Neural progenitor cell (in vitro differentiated cells): ENCODE measurements around the gene TLR6. TPM values are rescaled to one million over a fixed set of nuclear protein-coding genes. Genes with fewer than 3 reads are reported as not detected.

Experiments used
- DNase-seq: peaks from one replicate; pipeline ENCODE4 v3.0.0-alpha.2; 2016; ENCODE audit warnings: low spot score
- H2AFZ ChIP-seq: fragments of 200-600 bp; sonication (generic); replicated peaks from 2 replicates; pipeline ENCODE4 v1.6.1; 2016; ENCODE audit warnings: antibody characterized with exemption
- H3F3A ChIP-seq: fragments of 200-600 bp; sonication (generic); 2 replicates; pipeline ENCODE4 v1.6.1; 2016; ENCODE audit warnings: antibody characterized with exemption, low read depth
- H3K27ac ChIP-seq: fragments of 200-600 bp; sonication (generic); 2 replicates; pipeline ENCODE4 v1.5.1; 2016; ENCODE audit warnings: mild to moderate bottlenecking
- H3K27me3 ChIP-seq: fragments of 200-600 bp; sonication (generic); 2 replicates; pipeline ENCODE4 v1.6.1; 2016; ENCODE audit warnings: mild to moderate bottlenecking, moderate library complexity
- H3K36me3 ChIP-seq: fragments of 200-600 bp; sonication (generic); 2 replicates; pipeline ENCODE4 v1.5.1; 2016
- H3K4me1 ChIP-seq: fragments of 200-600 bp; sonication (generic); 2 replicates; pipeline ENCODE4 v1.6.1; 2016; ENCODE audit warnings: mixed run types
- H3K4me2 ChIP-seq: fragments of 200-600 bp; sonication (generic); 2 replicates; pipeline ENCODE4 v1.6.1; 2016
- H3K4me3 ChIP-seq: fragments of 200-600 bp; sonication (generic); 2 replicates; pipeline ENCODE4 v1.5.1; 2016
- H3K79me2 ChIP-seq: fragments of 200-600 bp; sonication (generic); 2 replicates; pipeline ENCODE4 v1.6.1; 2016; ENCODE audit warnings: low read depth
- H3K9ac ChIP-seq: fragments of 200-600 bp; sonication (generic); 2 replicates; pipeline ENCODE4 v1.6.1; 2016
- H3K9me3 ChIP-seq: fragments of 200-600 bp; sonication (generic); 2 replicates; pipeline ENCODE4 v1.5.1; 2016; ENCODE audit warnings: low read depth
- H4K20me1 ChIP-seq: fragments of 200-600 bp; sonication (generic); 2 replicates; pipeline ENCODE4 v1.6.1; 2016; ENCODE audit warnings: low read depth
- H3K27ac Mint-ChIP-seq: 3 replicates; pipeline ENCODE4 v1.8.0; 2021; ENCODE audit warnings: mixed read lengths
- H3K27me3 Mint-ChIP-seq: 2 replicates; pipeline ENCODE4 v1.8.0; 2022; ENCODE audit warnings: low read depth, mild to moderate bottlenecking, inconsistent platforms, moderate library complexity, mixed read lengths; ENCODE audit not compliant: insufficient read depth
- H3K36me3 Mint-ChIP-seq: 3 replicates; pipeline ENCODE4 v1.8.0; 2021; ENCODE audit warnings: mixed read lengths
- H3K4me1 Mint-ChIP-seq: 3 replicates; pipeline ENCODE4 v1.8.0; 2021; ENCODE audit warnings: mixed read lengths
- H3K4me3 Mint-ChIP-seq: 3 replicates; pipeline ENCODE4 v1.8.0; 2021; ENCODE audit warnings: mild to moderate bottlenecking, moderate library complexity, mixed read lengths
- H3K9me3 Mint-ChIP-seq: 3 replicates; pipeline ENCODE4 v1.8.0; 2020; ENCODE audit warnings: mixed read lengths
- EZH2 ChIP-seq: fragments of 200-600 bp; sonication (generic); IDR thresholded peaks from 2 replicates; pipeline ENCODE4 v1.6.1; 2017; ENCODE audit warnings: antibody characterized with exemption, mild to moderate bottlenecking, moderate library complexity
- EZH2phosphoT487 ChIP-seq: fragments of 200-600 bp; sonication (generic); IDR thresholded peaks from 2 replicates; pipeline ENCODE4 v1.6.1; 2017; ENCODE audit warnings: antibody characterized with exemption
- total RNA-seq: library from RNA; depleted of rRNA; stranded (reverse); fragments of >200 nt; gene quantifications from 2 replicates; pipeline ENCODE4 v1.2.3, GENCODE V29; 2015; ENCODE audit warnings: low replicate concordance
- TF ChIP-seq, protein P1 (sequence below): fragments of 200-600 bp; sonication (generic); IDR thresholded peaks from 2 replicates; pipeline ENCODE4 v1.5.1; 2017; ENCODE audit warnings: antibody characterized with exemption, mild to moderate bottlenecking

The TLR6 gene
- total RNA-seq, 1 donor from 2014 or later = 0.07 TPM

DNA sequence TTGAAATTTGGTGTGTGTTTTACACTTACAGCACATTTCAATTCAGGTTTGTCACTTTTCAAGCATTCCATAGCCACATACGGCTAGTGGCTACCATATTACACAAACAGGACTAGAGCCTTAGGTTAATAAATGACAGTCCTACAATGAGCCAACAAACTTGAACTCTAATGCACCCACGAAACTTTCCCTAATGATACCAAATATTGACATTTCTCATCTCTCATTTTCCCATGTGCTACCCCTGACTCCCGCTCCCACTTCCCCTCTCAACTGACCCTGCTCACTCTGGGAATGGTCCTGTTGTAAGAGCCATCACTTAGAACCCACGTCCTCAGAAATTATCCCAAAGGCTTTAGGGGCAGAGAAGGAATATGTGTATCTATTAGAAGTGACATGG lies 68.9 kb downstream of the TLR6 start:
- no peak overlapping the region for H3K27ac Mint-ChIP-seq

DNA sequence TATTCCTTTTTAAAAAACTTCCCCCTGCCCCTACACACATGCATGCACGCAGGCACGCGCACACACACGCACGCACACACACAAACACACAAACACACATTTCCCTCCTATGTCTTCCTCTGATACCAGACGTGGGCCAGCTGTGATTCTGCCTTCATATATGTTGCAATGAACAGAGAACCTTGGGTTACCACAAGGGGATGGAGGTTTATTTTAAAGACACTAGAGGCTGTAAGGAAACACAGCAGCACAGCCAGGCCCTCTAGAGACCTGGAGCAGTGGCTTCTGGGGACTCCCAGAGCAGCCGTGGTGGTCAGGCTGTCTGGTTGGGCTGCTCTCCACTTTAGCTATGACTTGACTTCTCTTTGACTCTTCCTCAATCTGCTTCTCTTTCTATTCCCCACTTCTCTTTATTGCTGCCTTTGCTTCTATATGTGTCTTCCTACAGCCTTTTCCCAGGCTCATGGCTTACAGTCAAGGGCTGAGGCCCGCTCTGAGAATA lies 70.7 kb downstream of the TLR6 start:
- Mint-ChIP-seq H3K4me3 (no peak overlapping the region), H3K36me3 (no peaks in the 10 kb centered on the region)
- no peak for DNase-seq

More for the DNA sequence above, 68.9 kb downstream of the TLR6 start:
- Mint-ChIP-seq H3K4me3 (no peak overlapping the region), H3K9me3 (no peaks in the 10 kb centered on the region), H3K27me3 (peaks cover 2% of the 10 kb centered on the region), H3K36me3 (no peaks in the 10 kb centered on the region), H3K4me1 (peaks cover 2% of the 10 kb centered on the region)
- no peaks in the 10 kb centered on the region for H4K20me1 ChIP-seq
- H3K4me3 ChIP-seq = no peak overlapping the region
- H3K9me3 ChIP-seq = no peaks in the 10 kb centered on the region
- no peaks in the 10 kb centered on the region for H3K79me2 ChIP-seq
- no peak for DNase-seq
- no peaks in the 10 kb centered on the region for H3F3A ChIP-seq
- no peak overlapping the region for H3K27ac ChIP-seq
- no peaks in the 10 kb centered on the region for H3K27me3 ChIP-seq
- H3K9ac ChIP-seq = no peak overlapping the region
- TF ChIP-seq, protein P1, sequence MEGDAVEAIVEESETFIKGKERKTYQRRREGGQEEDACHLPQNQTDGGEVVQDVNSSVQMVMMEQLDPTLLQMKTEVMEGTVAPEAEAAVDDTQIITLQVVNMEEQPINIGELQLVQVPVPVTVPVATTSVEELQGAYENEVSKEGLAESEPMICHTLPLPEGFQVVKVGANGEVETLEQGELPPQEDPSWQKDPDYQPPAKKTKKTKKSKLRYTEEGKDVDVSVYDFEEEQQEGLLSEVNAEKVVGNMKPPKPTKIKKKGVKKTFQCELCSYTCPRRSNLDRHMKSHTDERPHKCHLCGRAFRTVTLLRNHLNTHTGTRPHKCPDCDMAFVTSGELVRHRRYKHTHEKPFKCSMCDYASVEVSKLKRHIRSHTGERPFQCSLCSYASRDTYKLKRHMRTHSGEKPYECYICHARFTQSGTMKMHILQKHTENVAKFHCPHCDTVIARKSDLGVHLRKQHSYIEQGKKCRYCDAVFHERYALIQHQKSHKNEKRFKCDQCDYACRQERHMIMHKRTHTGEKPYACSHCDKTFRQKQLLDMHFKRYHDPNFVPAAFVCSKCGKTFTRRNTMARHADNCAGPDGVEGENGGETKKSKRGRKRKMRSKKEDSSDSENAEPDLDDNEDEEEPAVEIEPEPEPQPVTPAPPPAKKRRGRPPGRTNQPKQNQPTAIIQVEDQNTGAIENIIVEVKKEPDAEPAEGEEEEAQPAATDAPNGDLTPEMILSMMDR = no peak
- no peak for TF ChIP-seq EZH2phosphoT487
- no peak for TF ChIP-seq EZH2
- no peak overlapping the region for H3K4me2 ChIP-seq
- no peaks in the 10 kb centered on the region for H3K36me3 ChIP-seq
- peak overlapping the region; percentile 26 for H2AFZ ChIP-seq
- no peaks in the 10 kb centered on the region for H3K4me1 ChIP-seq

DNA sequence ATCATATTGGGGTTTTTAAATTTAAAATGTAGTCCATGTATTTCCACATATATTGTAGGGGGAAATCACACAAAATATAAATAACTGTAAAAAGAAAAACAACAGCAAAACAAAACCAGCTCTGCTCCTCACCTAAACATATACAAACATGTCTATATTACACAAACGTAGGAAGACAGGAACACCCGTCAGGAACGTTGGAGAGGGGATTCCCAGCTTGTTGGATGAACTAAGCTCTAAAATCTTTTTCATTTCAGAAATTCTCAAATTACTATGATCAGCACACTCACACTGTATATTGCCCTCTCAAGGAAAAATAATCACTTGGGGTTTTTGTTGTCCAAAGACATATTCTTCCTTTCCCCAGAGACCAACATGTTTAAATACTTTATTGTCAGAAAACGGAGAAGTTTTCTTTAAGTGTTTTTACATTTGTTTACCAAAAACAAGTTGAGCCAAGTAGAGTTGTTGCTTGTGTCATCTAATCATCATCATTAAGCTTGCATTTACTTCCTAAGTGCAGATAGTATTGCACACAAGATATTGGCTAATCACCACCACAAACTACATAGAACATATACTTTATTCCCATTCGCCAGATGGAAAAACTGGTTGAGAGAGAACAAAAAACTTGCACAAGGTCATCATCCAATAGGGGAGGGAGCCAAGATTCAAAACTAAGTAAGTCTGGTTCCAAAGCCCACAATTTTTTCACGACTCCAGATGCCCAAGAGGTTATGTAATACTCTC lies 71.4 kb downstream of the TLR6 start:
- Histone ChIP-seq H3K4me2 (no peak overlapping the region), H3K9ac (no peak overlapping the region), H3K4me3 (no peak overlapping the region), H4K20me1 (no peaks in the 10 kb centered on the region), H3K79me2 (no peaks in the 10 kb centered on the region), H2AFZ (no peak overlapping the region), H3K9me3 (no peaks in the 10 kb centered on the region), H3F3A (no peaks in the 10 kb centered on the region), H3K36me3 (no peaks in the 10 kb centered on the region), H3K4me1 (no peaks in the 10 kb centered on the region), H3K27me3 (no peaks in the 10 kb centered on the region), H3K27ac (no peak overlapping the region)
- peaks cover 2% of the 10 kb centered on the region for H3K4me1 Mint-ChIP-seq
- no peak overlapping the region for H3K4me3 Mint-ChIP-seq
- H3K9me3 Mint-ChIP-seq = no peaks in the 10 kb centered on the region
- H3K27ac Mint-ChIP-seq = no peak overlapping the region
- H3K27me3 Mint-ChIP-seq = peaks cover 2% of the 10 kb centered on the region
- no peak for DNase-seq
- TF ChIP-seq EZH2 = no peak
- TF ChIP-seq, protein P1 = no peak
- TF ChIP-seq EZH2phosphoT487 = no peak
- H3K36me3 Mint-ChIP-seq = no peaks in the 10 kb centered on the region

More for the DNA sequence above, 70.7 kb downstream of the TLR6 start:
- Mint-ChIP-seq H3K4me1 (peaks cover 2% of the 10 kb centered on the region), H3K27ac (peak overlapping the region; percentile 35), H3K9me3 (no peaks in the 10 kb centered on the region), H3K27me3 (peaks cover 2% of the 10 kb centered on the region)
- Histone ChIP-seq H2AFZ (no peak overlapping the region), H3K27me3 (no peaks in the 10 kb centered on the region), H3K79me2 (no peaks in the 10 kb centered on the region), H3K4me3 (no peak overlapping the region), H4K20me1 (no peaks in the 10 kb centered on the region), H3K27ac (no peak overlapping the region), H3K4me2 (no peak overlapping the region), H3F3A (no peaks in the 10 kb centered on the region), H3K9me3 (no peaks in the 10 kb centered on the region), H3K36me3 (no peaks in the 10 kb centered on the region), H3K4me1 (no peaks in the 10 kb centered on the region), H3K9ac (no peak overlapping the region)
- no peak for TF ChIP-seq EZH2
- TF ChIP-seq, protein P1 = no peak
- no peak for TF ChIP-seq EZH2phosphoT487
